Type B pancreatic cell (in vitro differentiated cells): ENCODE data around the gene CFD. TPM values are rescaled to one million over a fixed set of nuclear protein-coding genes. Genes with fewer than 3 reads are reported as not detected.
"Not testable (repeated sequence)": the region's sequence is repeated elsewhere in the genome, so short reads cannot be mapped to it uniquely, and the experiment has no call there.

ENCODE experiments used
- DNase-seq: peaks from one replicate; pipeline ENCODE4 v3.0.0; 2021; ENCODE audit warnings: mixed read lengths; ENCODE audit not compliant: unreplicated experiment; ENCODE audit errors: extremely low spot score
- H3K27ac Mint-ChIP-seq: 2 replicates; pipeline ENCODE4 v1.8.0; 2021; ENCODE audit warnings: mild to moderate bottlenecking, mixed read lengths
- H3K27me3 Mint-ChIP-seq: 2 replicates; pipeline ENCODE4 v1.8.0; 2021; ENCODE audit warnings: mixed read lengths
- H3K36me3 Mint-ChIP-seq: 2 replicates; pipeline ENCODE4 v1.8.0; 2021; ENCODE audit warnings: mixed read lengths
- H3K4me1 Mint-ChIP-seq: one replicate; pipeline ENCODE4 v1.8.0; 2021; ENCODE audit warnings: mixed read lengths; ENCODE audit not compliant: unreplicated experiment
- H3K4me3 Mint-ChIP-seq: 2 replicates; pipeline ENCODE4 v1.8.0; 2021; ENCODE audit warnings: mild to moderate bottlenecking, mixed read lengths
- H3K9me3 Mint-ChIP-seq: 2 replicates; pipeline ENCODE4 v1.8.0; 2021; ENCODE audit warnings: mixed read lengths
- CTCF ChIP-seq: fragments of 200-600 bp; sonication (generic); conservative IDR thresholded peaks from 2 replicates; pipeline ENCODE4 v1.5.0; 2021; ENCODE audit warnings: antibody characterized with exemption, mild to moderate bottlenecking
- total RNA-seq: library from RNA; stranded (reverse); gene quantifications from 2 replicates; pipeline ENCODE4 v1.2.1, GENCODE V29; 2021; ENCODE audit warnings: low replicate concordance

The CFD gene
- total RNA-seq, 1 donor from 2014 or later, result 5.5 TPM

GRCh38 chr19:815775-816499, 43.5 kb upstream of the CFD start:
- Mint-ChIP-seq H3K4me1 (no peaks in the 10 kb centered on the region), H3K27ac (peak overlapping the region; percentile 78), H3K36me3 (peaks cover 11% of the 10 kb centered on the region), H3K9me3 (no peaks in the 10 kb centered on the region), H3K27me3 (no peaks in the 10 kb centered on the region), H3K4me3 (peak overlapping the region; percentile 61)
- TF ChIP-seq CTCF, result no peak
- no peak for DNase-seq

DNA sequence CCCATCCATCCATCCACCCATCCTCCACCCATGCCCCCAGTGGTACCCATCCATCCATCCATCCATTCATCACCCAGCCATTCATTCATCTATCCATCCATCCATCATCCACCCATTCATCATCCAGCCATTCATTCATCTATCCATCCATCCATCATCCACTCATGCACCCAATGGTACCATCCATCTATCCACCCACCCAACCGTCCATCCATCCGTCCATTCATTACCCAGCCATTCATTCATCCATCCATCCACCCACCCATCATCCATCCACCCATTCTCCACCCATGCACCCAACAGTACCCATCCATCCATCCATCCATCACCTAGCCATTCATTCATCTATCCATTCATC, 43.0 kb upstream of the CFD start:
- Mint-ChIP-seq H3K27ac (peak overlapping the region; percentile 78), H3K36me3 (peaks cover 9% of the 10 kb centered on the region), H3K4me3 (peak overlapping the region; percentile 61), H3K4me1 (no peaks in the 10 kb centered on the region), H3K27me3 (no peaks in the 10 kb centered on the region), H3K9me3 (no peaks in the 10 kb centered on the region)
- DNase-seq, result no peak
- no peak for TF ChIP-seq CTCF

- not testable (repeated sequence) for H3K27me3 Mint-ChIP-seq, H3K9me3 Mint-ChIP-seq, H3K27ac Mint-ChIP-seq, H3K36me3 Mint-ChIP-seq, DNase-seq, H3K4me1 Mint-ChIP-seq
- peak overlapping the region; percentile 63 for H3K4me3 Mint-ChIP-seq
Observed at GRCh38 chr19:820212-820611, 39.3 kb upstream of the CFD start.

DNA sequence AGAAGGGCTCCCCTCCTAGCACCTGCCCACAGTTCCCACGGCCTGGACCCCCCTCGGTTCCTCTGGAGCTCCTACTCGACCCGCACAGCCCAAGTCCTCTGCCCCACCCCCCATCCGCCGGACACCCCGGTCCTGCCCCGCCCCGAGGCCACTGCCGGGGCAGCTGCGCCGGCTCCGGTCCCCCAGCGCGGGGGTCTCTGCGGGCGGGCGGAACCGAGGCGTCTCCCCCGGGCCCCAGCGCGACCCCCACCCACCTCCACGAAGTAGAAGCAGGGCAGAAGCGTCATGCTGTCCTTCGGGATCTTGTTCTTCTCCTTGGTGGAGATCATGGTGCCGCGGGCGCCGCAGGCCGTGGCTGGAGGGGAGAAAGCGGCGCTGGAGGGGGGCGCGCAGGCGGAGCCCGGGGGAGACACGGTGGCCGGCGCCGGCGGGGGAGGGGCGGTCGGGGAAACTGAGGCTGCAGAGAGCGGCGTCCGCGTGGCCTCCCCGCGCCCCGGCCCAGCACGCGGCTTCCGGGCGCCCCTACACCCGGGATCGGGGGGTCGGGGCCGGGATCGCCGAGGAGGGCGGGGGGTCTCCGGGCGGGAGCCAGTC, 38.1 kb upstream of the CFD start:
- H3K9me3 Mint-ChIP-seq, result no peaks in the 10 kb centered on the region
- no peak for TF ChIP-seq CTCF
- H3K27me3 Mint-ChIP-seq, result no peaks in the 10 kb centered on the region
- H3K27ac Mint-ChIP-seq, result no peak overlapping the region
- DNase-seq, result no peak
- H3K36me3 Mint-ChIP-seq, result peaks cover 6% of the 10 kb centered on the region
- peak overlapping the region; percentile 80 for H3K4me3 Mint-ChIP-seq
- H3K4me1 Mint-ChIP-seq, result no peaks in the 10 kb centered on the region

- Mint-ChIP-seq H3K27me3 (no peaks in the 10 kb centered on the region), H3K4me1 (no peaks in the 10 kb centered on the region), H3K36me3 (peaks cover under 1% of the 10 kb centered on the region), H3K27ac (no peak within 1 kb of the TSS), H3K4me3 (peak within 1 kb of the TSS; percentile 80), H3K9me3 (no peaks in the 10 kb centered on the region)
- peak; percentile 78 for DNase-seq
- TF ChIP-seq CTCF, result no peak
Observed at GRCh38 chr19:821825-822503, 37.5 kb upstream of the CFD start, which contains the start of gene PLPPR3. Gene PLPPR3 (minus strand): TSS chr19:821955. CDS start chr19:821559, 396 bp downstream.

DNA sequence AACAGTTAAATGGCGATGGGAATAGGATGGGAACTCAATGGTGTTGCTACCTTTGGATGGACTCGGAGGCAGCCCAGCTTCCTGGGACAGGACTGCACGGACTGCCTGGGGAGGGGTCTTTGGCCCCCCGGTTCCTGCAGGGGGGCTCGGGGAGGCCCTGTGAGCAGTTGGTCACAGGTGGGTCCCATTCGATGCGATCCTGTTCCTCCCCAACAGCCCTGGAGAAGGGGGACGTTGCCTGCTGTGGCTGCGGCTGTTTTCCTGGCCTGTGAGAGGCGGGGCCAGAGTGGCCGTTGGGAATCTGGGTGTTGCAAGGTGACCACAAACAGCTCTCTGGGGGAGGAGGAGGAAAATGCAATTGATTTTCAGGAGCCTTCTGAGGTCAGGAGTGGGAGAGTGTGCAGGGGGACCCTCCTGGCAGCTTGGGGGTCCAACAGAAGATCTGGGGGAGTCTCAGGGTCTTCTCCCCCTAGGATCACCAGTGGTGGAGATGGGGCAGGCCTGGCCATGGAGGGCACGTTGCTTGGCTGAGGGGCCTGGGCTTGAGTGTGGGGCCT, 35.8 kb upstream of the CFD start:
- Mint-ChIP-seq H3K36me3 (no peaks in the 10 kb centered on the region), H3K27ac (peak overlapping the region; percentile 18), H3K4me3 (peak overlapping the region; percentile 52), H3K4me1 (no peaks in the 10 kb centered on the region), H3K9me3 (no peaks in the 10 kb centered on the region), H3K27me3 (no peaks in the 10 kb centered on the region)
- DNase-seq, result no peak
- TF ChIP-seq CTCF, result no peak
